ENCODE data around the gene ZNF324. TPM values are rescaled to one million over a fixed set of nuclear protein-coding genes. Genes with fewer than 3 reads are reported as not detected.

ZNF324 gene
- total and polyA plus RNA-seq, 9 of the 15 experiments (the other 6 are each of a cell fraction or from before 2014, with no cell fraction given), result 0.92 to 16.4 (median 5.3) TPM

DNA sequence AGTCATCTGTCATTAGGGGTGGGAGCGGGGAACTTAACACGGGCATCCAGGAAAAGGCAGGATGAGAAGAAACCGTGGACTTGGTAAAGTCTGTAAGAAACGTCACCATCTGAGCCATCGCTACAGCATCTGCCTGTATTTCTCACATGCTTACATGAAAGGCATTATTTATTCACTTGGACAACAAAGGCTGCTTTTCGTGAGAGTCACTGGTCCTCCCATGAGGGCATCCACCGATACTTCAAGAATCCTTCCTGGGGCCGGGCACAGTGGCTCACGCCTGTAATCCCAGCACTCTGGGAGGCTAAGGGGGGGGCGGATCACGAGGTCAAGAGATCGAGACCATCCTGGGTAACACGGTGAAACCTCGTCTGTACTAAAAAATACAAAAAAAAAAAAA lies 25.4 kb downstream of the ZNF324 start (continued):
- TF ChIP-seq CXXC5 (CRISPR knock-in tag; IDR thresholded peaks at IDR 0.05), result no peak
- no peak for TF ChIP-seq CBX3 (IDR thresholded peaks at IDR 0.05; ENCODE audit: borderline replicate concordance in 1 of 2, low read length in 2 of 2)
- TF ChIP-seq, protein P1, sequence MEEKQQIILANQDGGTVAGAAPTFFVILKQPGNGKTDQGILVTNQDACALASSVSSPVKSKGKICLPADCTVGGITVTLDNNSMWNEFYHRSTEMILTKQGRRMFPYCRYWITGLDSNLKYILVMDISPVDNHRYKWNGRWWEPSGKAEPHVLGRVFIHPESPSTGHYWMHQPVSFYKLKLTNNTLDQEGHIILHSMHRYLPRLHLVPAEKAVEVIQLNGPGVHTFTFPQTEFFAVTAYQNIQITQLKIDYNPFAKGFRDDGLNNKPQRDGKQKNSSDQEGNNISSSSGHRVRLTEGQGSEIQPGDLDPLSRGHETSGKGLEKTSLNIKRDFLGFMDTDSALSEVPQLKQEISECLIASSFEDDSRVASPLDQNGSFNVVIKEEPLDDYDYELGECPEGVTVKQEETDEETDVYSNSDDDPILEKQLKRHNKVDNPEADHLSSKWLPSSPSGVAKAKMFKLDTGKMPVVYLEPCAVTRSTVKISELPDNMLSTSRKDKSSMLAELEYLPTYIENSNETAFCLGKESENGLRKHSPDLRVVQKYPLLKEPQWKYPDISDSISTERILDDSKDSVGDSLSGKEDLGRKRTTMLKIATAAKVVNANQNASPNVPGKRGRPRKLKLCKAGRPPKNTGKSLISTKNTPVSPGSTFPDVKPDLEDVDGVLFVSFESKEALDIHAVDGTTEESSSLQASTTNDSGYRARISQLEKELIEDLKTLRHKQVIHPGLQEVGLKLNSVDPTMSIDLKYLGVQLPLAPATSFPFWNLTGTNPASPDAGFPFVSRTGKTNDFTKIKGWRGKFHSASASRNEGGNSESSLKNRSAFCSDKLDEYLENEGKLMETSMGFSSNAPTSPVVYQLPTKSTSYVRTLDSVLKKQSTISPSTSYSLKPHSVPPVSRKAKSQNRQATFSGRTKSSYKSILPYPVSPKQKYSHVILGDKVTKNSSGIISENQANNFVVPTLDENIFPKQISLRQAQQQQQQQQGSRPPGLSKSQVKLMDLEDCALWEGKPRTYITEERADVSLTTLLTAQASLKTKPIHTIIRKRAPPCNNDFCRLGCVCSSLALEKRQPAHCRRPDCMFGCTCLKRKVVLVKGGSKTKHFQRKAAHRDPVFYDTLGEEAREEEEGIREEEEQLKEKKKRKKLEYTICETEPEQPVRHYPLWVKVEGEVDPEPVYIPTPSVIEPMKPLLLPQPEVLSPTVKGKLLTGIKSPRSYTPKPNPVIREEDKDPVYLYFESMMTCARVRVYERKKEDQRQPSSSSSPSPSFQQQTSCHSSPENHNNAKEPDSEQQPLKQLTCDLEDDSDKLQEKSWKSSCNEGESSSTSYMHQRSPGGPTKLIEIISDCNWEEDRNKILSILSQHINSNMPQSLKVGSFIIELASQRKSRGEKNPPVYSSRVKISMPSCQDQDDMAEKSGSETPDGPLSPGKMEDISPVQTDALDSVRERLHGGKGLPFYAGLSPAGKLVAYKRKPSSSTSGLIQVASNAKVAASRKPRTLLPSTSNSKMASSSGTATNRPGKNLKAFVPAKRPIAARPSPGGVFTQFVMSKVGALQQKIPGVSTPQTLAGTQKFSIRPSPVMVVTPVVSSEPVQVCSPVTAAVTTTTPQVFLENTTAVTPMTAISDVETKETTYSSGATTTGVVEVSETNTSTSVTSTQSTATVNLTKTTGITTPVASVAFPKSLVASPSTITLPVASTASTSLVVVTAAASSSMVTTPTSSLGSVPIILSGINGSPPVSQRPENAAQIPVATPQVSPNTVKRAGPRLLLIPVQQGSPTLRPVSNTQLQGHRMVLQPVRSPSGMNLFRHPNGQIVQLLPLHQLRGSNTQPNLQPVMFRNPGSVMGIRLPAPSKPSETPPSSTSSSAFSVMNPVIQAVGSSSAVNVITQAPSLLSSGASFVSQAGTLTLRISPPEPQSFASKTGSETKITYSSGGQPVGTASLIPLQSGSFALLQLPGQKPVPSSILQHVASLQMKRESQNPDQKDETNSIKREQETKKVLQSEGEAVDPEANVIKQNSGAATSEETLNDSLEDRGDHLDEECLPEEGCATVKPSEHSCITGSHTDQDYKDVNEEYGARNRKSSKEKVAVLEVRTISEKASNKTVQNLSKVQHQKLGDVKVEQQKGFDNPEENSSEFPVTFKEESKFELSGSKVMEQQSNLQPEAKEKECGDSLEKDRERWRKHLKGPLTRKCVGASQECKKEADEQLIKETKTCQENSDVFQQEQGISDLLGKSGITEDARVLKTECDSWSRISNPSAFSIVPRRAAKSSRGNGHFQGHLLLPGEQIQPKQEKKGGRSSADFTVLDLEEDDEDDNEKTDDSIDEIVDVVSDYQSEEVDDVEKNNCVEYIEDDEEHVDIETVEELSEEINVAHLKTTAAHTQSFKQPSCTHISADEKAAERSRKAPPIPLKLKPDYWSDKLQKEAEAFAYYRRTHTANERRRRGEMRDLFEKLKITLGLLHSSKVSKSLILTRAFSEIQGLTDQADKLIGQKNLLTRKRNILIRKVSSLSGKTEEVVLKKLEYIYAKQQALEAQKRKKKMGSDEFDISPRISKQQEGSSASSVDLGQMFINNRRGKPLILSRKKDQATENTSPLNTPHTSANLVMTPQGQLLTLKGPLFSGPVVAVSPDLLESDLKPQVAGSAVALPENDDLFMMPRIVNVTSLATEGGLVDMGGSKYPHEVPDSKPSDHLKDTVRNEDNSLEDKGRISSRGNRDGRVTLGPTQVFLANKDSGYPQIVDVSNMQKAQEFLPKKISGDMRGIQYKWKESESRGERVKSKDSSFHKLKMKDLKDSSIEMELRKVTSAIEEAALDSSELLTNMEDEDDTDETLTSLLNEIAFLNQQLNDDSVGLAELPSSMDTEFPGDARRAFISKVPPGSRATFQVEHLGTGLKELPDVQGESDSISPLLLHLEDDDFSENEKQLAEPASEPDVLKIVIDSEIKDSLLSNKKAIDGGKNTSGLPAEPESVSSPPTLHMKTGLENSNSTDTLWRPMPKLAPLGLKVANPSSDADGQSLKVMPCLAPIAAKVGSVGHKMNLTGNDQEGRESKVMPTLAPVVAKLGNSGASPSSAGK (IDR thresholded peaks at IDR 0.05), result no peak
- no peak for TF ChIP-seq PTTG1 (tag; IDR thresholded peaks at IDR 0.05; ENCODE audit: low read depth)
- TF ChIP-seq NFE2L1 (tag; IDR thresholded peaks at IDR 0.05; ENCODE audit: borderline replicate concordance, low read depth), result no peak
- no peak for TF ChIP-seq IRF2 (CRISPR knock-in tag; IDR thresholded peaks at IDR 0.05)

Data from K562 (cell line).